Measurements from ENCODE around the gene TSPEAR.

GRCh38 chr21:44547656-44548331, 163.6 kb downstream of the TSPEAR start:
- no peak for TF ChIP-seq CTCF (IDR thresholded peaks at IDR 0.05)
- TF ChIP-seq POLR2AphosphoS5 (IDR thresholded peaks at IDR 0.05), result no peak
